HK-2 (cell line): ENCODE results near the gene ELF4.

Experiments
- DNase-seq: peaks from one replicate; pipeline ENCODE4 v3.0.0-alpha.2; 2018; ENCODE audit not compliant: unreplicated experiment

Gene ELF4

DNA sequence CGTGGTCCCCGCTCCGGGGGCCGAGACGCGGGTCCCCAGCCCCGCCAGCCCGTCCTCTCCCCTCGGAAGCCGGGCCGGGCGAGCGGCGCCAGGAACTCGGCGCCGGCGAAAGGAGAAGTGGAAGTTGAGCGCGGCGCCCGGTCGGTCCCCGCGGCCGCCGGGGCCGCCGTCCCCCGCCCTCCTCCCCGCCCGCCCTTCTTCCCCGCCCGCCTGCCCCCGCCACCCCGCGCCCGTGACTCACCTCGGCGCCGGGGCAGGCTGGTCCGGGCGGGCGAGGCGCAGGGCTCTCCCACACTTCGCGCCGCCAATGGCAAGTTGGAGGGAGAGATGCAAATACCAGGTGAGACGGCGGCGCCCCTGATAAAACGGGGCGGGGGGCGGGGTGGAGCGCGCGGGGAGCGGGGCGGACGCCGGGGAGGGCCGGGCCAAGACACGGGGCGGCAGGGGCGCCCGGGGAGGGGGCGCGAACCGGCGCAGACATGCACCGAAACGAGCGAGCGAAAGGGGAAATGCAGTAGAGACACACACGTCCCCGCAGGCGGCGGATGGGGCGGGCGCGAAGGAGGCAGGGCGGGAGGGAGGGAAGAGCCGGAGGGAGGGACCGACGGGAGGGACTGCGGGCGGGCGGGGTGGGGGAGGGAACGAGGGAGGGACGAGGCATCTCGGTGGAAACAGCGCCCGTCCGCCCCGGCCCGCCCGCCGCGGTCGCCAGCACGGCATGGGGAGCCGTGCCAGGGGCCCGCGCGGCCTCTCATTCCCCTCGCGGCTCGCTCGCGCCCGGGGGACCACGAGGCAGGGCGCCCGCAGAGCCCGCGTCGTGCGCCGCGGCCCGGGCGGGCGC lies at the start of gene ELF4:
ELF4 (minus strand) TSS at position 119 of the 841 bp plus-strand sequence. CDS start 29,167 bp downstream, outside the sequence.
- peak; percentile 75 for DNase-seq

DNA sequence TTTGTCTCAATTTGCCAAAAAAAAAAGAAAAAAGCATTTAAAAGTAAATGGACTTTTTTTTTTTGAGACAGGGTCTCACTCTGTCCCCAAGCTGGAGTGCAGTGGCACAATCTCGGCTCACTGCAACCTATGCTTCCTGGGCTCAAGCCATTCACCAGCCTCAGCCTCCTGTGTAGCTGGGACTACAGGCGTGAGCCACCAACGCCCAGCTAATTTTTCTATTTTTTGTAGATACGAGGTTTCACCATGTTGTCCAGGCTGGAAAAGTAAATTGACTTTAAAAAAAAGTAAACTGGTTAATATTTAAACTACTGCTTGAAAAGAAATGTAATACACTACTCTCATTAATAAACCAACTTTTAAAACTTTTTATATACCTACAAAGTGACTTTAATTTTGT lies 49.5 kb upstream of the ELF4 start:
- no peak for DNase-seq

DNA sequence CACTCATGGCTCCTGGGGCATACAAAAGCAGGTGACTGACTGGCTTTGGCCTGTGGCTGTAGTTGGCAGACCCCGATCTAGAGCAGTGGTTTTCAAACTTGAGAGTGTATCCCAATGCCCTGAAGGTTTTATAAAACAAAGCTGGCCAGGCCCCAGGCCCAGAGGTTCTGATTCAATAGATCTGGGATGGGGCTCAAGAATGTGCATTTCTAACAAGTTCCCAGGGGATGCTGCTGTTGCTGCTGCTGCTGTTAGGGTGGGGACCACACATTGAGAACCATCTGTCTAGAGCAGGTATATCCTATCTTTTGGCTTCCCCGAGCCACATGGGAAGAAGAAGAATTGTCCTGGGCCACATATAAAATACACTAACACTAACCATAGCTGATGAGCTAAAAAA lies 48.0 kb upstream of the ELF4 start:
- no peak for DNase-seq

DNA sequence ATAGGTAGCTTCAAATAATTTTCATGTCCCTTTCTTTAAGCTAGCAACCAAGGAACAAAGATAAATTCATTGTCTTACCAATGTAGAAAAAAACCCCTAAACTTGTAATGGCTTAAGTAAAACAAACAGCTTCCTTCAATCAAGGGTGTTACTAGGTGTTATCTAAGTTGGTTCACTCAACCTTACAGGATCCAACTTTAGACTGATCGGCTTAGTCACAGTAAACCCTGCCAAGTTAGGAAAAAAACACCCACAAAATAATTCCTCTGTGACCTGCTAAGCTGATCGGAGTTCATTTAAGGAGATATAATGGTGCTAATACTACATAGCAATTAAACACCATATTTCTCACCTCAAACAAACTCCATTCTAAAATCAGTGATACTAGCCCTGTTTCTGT lies 45.3 kb upstream of the ELF4 start:
- DNase-seq: no peak

DNA sequence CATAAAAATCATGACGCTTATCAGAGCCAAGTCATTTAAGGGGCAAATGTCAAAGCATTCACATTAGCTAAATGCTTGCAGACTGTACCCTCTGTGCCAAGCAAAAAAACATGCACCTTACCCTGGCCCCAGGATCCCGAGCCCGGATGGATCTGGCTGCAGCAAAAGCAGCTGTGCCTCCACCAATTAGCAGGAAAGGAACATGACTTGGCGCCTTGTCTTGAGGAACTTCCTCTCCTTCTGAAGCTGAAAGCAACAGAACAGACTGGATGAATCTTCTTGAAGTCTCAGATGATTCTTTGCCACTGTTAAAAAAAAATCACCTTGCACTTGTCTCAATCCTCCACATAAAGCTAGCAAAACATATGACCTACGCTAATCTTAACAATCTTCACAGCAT lies 37.3 kb upstream of the ELF4 start:
- DNase-seq: no peak

DNA sequence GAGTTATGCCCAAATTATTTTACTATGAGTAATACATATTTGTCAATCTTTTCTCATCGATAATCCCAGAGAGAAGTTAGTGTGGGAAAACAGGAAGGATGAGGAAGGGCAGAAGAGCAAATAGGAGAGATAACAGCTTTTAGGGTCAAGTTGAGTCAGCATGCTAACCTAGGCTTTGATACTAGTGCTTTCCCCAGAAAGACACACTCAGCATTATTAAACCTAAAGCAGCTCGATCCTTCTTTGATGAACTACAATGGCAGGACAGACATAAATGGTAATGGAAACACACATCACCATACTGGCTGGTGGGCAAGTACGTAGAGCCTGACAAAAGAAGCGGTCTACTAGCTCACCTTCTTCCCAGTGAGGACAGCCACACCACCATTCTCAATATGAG lies 34.8 kb upstream of the ELF4 start:
- no peak for DNase-seq

DNA sequence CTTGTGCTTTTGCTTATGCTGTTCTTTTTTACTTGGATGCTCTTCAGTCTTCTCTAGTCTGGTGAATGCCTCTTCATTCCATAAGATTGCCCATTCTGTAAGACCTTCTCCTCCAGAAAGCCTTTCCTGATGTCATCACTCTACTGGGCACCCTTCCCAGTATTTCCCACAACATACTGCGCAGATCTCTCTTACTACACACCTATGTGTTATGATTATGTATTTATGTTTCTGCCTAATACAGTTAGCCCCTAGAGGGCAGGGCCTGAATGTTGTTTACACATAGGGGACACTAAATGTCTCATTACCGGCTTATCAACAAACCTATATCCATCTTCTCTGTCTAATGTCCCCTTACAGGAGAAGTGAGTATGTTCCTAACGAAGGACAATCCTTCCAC lies 34.2 kb upstream of the ELF4 start:
- no peak for DNase-seq

DNA sequence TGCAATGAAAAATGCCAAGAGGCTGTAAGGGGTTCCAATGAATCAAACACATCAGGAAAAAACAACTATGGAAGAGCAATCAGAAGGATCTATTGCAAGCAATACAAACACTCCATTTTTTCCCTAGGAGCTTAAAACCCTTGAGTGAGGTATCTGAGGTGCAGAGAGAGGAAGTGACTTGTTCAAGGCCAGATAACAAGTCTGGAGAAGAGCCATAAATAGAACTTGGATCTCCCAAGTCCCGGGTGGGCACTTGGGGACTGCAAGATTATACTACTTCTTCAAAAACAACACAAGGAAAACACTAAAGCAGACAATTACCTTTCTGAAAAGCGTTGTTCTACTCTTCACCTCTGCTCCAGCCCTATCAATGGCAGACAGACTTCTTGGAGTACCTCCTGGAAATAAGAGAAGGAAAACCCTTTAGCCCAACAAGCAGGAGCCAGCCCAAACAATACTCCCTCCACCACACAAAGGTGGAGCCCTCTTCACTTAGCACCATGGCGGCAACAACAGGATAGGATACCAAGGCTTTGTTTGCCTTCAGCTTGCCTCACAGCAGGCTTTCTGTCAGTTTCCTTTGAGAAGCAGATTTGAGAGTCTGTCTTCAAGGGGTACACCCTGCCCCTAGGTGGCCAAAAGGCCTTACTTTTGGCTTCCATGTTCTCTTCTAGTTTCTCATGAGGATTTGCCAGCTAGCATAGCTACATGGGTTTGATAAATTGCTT lies 29.3 kb upstream of the ELF4 start:
- DNase-seq: no peak

DNA sequence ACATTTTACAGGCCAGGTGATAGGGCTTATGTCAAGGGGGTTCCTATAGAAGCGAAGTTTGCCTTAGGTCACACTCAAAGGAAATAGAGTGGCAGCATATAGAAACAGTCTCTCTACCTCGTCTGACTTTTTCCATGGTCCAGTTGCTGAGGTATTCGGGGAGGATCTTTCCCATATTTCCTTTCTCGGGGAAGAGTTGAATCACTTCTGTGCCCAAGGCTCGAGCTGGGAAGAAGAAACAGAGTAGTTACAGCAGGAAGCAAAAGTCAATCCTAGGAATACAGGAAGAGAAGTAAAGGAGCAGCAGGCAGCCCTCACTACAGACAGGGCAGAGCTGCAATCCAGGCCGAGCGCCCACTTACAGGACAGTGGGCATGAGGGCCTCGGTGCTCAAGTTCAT lies 26.7 kb upstream of the ELF4 start:
- DNase-seq: no peak

DNA sequence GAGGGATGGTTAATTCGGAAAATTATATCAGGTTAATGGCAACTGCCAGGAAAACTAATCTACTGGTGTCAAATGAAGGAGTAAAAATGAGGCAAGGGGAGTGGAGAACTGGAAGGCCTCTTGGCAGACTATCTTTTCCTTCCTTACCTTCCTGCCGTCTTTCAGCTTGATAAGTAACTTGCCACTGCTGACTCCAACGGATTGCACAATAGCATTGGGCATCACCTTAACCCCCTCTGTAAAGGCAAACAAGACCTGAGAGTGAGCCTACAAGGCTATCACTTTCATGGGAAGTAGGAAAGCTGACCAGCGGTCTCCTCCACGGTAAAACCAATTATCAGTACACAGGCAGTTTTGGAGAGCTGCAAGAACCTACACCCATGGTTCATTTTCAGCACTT lies 26.2 kb upstream of the ELF4 start:
- no peak for DNase-seq

DNA sequence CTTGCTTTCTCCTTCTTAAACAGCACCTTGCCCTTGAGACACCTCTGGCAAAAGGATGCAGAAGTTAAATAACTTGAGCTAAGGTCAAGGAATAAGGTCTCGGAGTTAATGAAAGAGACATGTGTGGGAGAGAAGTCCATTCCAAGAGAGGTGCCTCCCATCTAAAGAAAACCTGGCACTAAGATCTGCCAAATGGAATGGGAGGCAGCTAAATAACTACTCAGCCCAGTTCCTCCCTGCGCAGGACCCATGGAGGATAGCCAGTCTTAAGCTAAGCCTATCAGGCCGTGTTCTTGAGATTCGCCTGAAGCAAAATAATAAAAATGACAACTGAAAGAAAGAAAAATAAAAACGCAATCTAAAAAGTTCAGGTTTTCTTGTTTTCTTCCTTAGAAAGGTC lies 20.7 kb upstream of the ELF4 start:
- no peak for DNase-seq

DNA sequence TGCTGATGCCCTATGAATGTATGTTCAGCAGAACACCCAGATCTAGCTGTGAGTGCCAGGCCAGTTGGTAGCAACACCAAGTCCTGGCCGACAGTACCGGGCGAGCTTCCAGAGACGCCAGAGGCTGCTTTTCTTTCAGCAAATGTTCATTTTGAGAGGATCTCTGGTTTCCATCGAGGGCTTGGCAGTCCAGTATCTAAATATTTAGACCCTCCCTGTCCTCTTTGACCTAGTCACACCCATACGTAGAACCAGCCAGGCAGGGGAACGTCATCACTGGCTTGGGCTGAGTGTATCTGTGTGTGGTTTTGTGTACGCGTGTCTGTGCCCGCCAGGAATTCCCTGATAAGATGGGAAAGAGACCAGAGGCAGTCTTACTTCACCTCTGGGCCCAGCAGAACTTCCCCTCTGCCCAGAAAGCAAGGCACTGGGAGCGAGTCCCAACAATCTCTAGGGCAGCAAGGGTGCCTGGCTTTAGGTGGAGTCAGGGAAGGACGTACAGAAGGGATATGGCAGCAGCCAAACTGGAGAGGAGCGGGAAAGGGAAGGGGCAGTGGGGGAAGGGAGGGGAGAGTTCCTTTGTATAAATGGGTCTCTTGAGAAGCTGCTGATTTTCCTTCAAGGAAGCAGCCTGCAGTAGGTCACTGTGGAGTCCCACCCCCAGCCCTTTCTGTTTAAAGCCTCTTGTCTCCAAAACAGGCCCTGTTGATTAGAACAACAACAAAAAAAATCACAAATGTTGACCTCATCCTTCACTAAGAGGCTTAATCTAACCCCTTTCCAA lies 15.0 kb upstream of the ELF4 start:
- no peak for DNase-seq

DNA sequence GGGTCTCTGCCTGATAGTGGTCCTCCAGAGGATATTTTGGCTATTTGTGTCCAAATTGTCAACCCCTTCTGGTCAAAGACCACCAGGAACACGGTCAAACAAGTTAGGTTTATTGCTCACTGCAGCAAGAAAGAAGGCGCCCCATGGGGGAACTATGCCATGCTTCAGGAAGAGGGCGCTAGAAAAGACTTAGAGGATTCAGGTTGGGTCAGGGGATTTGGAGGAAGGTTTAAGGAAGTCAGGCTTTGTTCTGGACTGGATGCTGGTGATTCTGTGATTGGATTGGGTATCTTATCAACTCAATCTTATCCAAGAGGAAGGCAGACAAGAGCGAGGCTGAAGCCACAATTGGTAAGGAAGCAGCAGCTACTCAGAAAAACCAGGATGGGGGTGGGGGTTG lies 14.3 kb upstream of the ELF4 start:
- DNase-seq: no peak

DNA sequence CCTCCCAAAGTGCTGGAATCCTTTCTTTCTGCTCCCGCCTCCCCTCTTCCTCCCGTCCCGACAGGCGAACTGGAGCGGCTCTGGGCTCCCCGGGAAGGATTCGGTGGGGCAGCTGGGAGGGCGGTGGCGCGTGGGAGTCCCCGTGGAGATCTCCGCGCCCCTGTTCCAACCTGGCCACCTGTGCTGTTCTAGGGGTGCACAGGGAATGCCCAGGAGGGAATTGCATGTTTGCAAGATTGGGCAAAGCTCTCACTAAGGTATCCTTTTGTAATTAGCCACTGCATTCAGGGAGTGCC lies 11.2 kb upstream of the ELF4 start:
- DNase-seq: no peak

DNA sequence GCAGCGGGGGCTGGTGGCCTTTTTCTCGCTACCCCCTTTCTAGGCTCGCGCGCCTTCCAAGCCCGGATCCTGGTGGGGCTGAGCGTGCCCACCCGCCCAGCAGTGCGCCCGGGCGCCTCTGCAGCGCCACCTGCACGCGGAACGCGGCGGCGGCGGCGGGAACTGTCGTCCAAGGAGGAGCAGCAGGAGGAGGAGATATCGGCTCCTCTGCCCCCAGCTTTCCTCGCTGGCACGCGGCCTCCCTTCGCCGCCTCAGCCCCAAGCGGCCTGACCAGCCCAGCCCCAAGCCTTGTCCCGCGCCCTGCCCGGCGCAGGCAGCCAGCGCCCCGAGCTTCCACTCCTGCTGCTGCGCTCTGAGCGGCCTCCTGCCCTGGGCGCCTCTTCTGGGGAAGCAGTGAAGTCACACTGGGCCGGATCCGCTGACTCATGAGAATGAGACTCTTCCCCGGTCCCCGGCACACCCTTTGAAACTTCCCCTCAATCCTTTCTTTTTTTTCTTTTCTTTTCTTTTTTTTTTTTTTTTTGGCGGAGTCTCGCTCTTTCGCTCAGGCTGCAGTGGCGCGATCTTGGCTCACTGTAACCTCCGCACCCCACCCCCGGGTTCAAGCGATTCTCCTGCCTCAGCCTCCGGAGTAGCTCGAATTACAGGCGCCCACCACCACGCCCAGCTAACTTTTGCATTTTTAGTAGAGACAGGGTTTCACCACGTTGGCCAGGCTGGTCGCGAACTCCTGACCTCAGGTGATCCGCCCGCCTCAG lies 10.6 kb upstream of the ELF4 start:
- peak; percentile 77 for DNase-seq

DNA sequence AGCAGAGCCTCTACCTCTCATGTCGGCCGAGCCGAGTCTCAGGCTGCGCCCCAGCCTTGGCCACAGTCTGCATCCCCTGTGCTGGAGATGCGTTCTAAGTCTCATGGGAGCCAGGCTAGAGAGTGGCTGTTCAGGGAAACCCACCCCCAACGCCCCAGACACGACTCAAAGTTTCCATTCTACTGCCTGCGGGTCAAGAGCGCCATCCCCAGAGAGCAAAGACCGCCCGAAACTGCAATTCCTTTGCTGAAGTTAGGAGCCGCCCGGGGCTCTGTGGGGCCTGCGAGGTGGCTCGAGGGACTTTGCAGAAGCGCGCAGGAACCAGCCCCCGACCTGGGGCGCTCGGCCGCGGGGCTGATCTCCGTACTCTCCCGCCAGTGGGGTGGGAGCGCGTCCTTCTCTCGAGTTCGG lies 10.0 kb upstream of the ELF4 start:
- no peak for DNase-seq

DNA sequence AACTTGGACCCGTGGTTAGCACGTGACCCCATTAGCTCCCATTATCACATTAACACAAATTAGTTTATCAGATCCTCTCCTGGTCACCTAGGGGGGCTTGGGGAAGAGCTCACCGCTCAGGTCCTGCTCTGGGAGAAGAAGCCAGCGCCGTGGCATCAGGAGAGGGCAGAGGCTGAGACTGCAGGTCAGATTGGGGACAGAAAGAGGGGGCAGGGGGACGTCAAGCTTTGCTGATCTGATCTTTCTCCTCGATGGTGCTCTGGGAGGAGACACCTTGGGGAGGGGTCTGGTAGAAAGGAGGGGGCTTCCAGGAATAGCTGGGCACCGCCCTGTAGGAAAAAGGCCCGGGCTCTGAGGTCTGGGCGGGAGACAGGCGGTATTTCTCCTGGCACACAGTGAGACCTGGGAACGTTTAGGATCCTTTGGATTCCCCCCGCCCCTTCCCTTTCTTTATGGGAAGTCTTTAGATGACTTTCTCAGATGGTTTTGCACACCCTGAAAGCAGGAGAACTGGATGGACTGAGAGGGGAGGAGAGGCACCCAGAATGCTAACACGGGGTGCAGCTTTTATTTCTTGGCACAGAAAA lies 9.1 kb upstream of the ELF4 start:
- no peak for DNase-seq

DNA sequence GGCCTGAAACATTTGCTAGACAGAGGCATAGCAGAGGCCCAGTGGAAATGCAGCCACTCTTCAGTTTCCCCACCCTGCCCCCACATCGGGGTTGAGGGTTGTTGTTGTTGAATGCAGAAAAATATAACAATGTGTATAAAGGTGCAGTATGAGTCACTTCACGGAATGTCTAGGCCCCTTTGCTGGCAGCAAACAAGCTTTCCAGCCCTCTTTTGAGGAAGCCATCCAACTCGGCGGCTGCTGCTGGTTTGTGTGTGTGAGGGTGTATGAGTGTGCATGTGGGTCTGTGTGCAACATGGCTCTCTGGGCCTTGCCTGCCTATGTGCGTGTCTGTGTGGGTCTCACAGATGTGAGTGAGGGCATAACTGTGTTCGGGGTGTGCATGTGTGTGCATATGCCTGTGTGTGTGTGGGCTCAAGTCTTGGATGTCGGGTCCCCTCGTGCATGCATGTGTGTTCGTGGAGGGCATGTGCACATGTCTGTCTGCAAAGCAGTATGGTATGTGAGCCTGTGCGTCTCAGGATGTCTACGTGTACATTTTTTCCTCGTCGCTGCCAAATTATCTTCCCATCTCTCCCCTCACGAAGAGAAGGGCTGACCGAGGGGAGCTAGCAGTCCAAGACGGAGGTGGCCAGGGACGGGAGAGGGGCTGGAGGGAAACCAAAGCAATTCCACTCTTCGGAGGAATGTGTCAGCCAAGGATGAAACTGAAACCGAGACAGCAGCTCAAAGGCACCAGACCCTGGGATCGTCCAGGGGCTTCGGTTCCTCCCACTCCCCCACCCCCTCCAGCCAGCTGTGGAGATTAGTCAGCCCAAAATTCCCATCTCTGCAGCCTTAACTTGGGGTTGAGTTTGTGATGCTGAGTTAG lies 8.4 kb upstream of the ELF4 start:
- DNase-seq: peak; percentile 41

DNA sequence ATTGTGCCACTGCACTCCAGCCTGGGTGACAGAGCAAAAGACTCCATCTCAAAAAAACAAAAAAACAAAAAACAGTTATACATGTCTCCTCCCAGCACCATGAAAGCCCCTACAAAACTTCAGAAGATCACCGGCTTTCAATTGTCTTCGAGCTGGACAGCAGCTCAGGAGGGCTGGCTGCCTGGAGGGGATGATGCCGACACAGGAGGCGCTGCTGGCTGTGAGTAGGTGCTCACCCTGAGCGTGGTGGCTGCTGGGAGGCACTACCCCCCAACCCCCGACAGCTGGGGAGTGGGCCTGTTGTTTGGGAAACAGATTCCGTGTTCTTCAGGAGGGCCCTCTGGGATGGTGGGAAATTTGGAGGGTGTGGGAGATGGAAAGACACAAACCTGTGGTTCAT lies 6.9 kb upstream of the ELF4 start:
- no peak for DNase-seq

DNA sequence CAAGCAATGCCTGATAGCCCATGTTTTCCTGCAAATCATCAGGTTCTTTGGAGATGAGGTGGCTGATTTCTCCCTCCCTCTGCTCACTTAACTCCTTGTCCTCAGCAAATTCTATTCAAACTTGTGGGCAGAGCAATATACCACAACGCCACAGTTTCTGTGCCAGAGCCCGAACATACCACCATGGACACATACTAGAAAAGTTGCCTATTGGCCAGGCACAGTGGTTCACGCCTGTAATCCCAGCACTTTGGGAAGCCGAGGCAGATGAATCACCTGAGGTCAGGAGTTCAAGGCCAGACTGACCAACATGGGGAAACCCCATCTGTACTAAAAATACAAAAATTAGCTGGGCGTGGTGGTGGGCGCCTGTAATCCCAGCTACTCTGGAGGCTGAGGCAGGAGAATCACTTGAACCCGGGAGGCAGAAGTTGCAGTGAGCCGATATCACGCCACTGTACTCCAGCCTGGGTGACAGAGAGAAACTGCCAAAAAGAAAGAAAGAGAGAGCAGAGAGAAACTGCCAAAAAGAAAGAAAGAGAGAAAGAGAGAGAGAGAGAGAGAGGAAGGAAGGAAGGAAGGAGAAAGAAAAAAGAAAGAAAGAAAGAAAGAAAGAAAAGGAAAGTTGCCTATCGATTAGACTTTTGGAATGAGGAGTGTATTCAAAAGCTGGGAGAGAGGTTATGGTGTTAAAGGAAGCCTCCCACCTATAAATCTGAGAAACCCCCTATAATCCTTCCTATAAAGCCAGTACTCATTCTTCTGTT lies 5.0 kb upstream of the ELF4 start:
- DNase-seq: peak; percentile 68
